Measurements from ENCODE around the gene MBD3. TPM values are rescaled to one million over a fixed set of nuclear protein-coding genes. Genes with fewer than 3 reads are reported as not detected.

MBD3 gene
- total and polyA plus RNA-seq, 2 experiments from 2014 or later = 66.6 to 84.5 TPM

DNA sequence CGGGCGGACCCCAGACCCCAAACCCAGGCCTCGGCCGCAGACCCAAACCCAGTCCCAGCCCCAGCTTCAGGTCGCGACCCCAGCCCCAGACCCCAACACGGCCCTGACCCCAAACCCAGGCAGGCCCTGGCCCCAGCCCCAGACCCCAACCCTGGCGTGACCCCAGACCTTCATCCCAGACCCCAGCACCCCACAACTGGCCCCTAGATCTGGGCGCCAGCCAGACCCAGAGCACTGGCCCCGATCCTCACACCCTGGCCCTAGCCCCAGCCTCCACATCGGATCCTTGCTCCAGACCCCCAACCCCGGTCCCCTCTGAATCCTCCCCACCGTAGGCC lies 7.5 kb downstream of the MBD3 start:
- 89% methylated on average over 1 of the region's 13 CpGs for WGBS (ENCODE audit: low lambda C conversion rate, missing lambda C conversion rate)
- Histone ChIP-seq H2AFZ (no peak overlapping the region), H3K79me2 (peaks cover 65% of the 10 kb centered on the region), H3K27me3 (no peaks in the 10 kb centered on the region), H3K9me3 (ENCODE audit: low read depth) (no peaks in the 10 kb centered on the region), H3K27ac (no peak overlapping the region), H3K36me3 (replicated peaks; ENCODE audit: insufficient read depth, low read depth) (no peaks in the 10 kb centered on the region), H3K4me3 (no peak overlapping the region), H3K4me2 (no peak overlapping the region), H4K20me1 (ENCODE audit: insufficient read depth, poor library complexity, severe bottlenecking) (peaks cover 40% of the 10 kb centered on the region), H3K4me1 (ENCODE audit: insufficient read depth) (peaks cover under 1% of the 10 kb centered on the region), H3K9me2 (replicated peaks; ENCODE audit: insufficient read depth) (no peaks in the 10 kb centered on the region)
- DNase-seq (ENCODE audit: low spot score) = no peak
- no peak for TF ChIP-seq CTCF (IDR thresholded peaks at IDR 0.05; ENCODE audit: poor library complexity)
- no peak for TF ChIP-seq EZH2 (IDR thresholded peaks at IDR 0.05; ENCODE audit: borderline replicate concordance)
- no peak for TF ChIP-seq EZH2phosphoT487 (IDR thresholded peaks at IDR 0.05; ENCODE audit: low read depth, severe bottlenecking, unreplicated experiment)

DNA sequence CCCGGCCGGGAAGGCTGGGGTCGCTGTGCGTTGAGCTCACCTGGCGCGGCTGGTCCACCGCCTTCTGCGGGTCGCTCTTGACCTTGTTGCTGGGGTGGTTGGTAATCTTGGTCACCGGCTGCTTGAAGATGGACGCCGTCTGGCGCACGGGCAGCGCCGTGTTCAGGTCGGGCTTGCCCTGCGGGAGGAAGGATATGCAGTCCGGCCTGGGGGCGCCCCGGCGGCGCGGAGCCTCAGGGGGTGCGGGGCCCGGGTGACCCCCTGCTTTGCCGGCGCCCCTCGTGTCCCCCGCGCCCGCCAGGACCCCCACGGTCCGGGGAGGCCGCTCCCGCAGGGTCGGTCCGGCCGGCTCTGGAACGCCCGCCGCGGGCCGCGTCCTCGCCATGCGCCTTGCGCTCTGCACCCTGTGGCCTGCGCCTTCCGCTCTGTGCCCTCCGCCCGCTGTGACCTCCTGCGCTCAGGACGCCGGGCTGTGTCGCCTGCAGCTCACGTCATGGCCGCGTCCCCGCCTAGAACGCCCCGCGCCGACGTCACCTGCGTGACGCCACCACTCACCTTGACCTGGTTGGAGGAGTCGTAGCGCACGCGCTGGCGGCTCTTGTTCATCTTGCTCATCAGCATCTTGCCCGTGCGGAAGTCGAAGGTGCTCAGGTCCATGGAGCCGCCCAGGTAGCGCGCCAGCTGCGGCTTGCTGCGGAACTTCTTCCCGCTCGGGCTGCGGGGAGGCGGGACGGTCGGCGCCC lies 8.0 kb downstream of the MBD3 start:
- Histone ChIP-seq H4K20me1 (ENCODE audit: insufficient read depth, poor library complexity, severe bottlenecking) (peaks cover 35% of the 10 kb centered on the region), H3K9me3 (ENCODE audit: low read depth) (no peaks in the 10 kb centered on the region), H3K4me1 (ENCODE audit: insufficient read depth) (no peaks in the 10 kb centered on the region), H3K4me2 (no peak overlapping the region), H3K4me3 (no peak overlapping the region), H3K36me3 (replicated peaks; ENCODE audit: insufficient read depth, low read depth) (no peaks in the 10 kb centered on the region), H3K9me2 (replicated peaks; ENCODE audit: insufficient read depth) (no peaks in the 10 kb centered on the region), H3K27ac (no peak overlapping the region), H3K79me2 (peaks cover 59% of the 10 kb centered on the region), H3K27me3 (no peaks in the 10 kb centered on the region), H2AFZ (no peak overlapping the region)
- TF ChIP-seq CTCF (IDR thresholded peaks at IDR 0.05; ENCODE audit: poor library complexity) (no peak), EZH2 (IDR thresholded peaks at IDR 0.05; ENCODE audit: borderline replicate concordance) (no peak), EZH2phosphoT487 (IDR thresholded peaks at IDR 0.05; ENCODE audit: low read depth, severe bottlenecking, unreplicated experiment) (no peak)
- over 99% methylated on average over 44 of the region's 87 CpGs for WGBS (ENCODE audit: low lambda C conversion rate, missing lambda C conversion rate)
- DNase-seq (ENCODE audit: low spot score) = no peak

GRCh38 chr19:1582201-1582600 lies 10.5 kb downstream of the MBD3 start:
- H3K9me3 ChIP-seq (ENCODE audit: low read depth) = no peaks in the 10 kb centered on the region
- no peak for DNase-seq (ENCODE audit: low spot score)
- peaks cover 18% of the 10 kb centered on the region for H4K20me1 ChIP-seq (ENCODE audit: insufficient read depth, poor library complexity, severe bottlenecking)
- whole genome bisulfite sequencing (ENCODE audit: low lambda C conversion rate, missing lambda C conversion rate) = 92% methylated on average over 9 of the region's 9 CpGs
- H3K9me2 ChIP-seq (replicated peaks; ENCODE audit: insufficient read depth) = no peaks in the 10 kb centered on the region
- H3K4me1 ChIP-seq (ENCODE audit: insufficient read depth) = no peaks in the 10 kb centered on the region
- no peak overlapping the region for H3K27ac ChIP-seq
- H3K4me2 ChIP-seq = no peak overlapping the region
- no peak overlapping the region for H2AFZ ChIP-seq
- H3K27me3 ChIP-seq = no peaks in the 10 kb centered on the region
- no peak for TF ChIP-seq EZH2 (IDR thresholded peaks at IDR 0.05; ENCODE audit: borderline replicate concordance)
- TF ChIP-seq EZH2phosphoT487 (IDR thresholded peaks at IDR 0.05; ENCODE audit: low read depth, severe bottlenecking, unreplicated experiment) = no peak
- no peak for TF ChIP-seq CTCF (IDR thresholded peaks at IDR 0.05; ENCODE audit: poor library complexity)
- H3K79me2 ChIP-seq = peaks cover 35% of the 10 kb centered on the region
- no peak overlapping the region for H3K4me3 ChIP-seq
- no peaks in the 10 kb centered on the region for H3K36me3 ChIP-seq (replicated peaks; ENCODE audit: insufficient read depth, low read depth)
